DMS53 treated with DMSO at 0.1 percent for 48 hours (cell line): ENCODE data around the gene SELENON.
"Not testable (repeated sequence)": the region's sequence is repeated elsewhere in the genome, so short reads cannot be mapped to it uniquely, and the experiment has no call there.

Experiments used
- DNase-seq: peaks from one replicate; lab custom pipeline; 2025; ENCODE audit not compliant: unreplicated experiment; lab: John Stamatoyannopoulos, UW

Gene SELENON

DNA sequence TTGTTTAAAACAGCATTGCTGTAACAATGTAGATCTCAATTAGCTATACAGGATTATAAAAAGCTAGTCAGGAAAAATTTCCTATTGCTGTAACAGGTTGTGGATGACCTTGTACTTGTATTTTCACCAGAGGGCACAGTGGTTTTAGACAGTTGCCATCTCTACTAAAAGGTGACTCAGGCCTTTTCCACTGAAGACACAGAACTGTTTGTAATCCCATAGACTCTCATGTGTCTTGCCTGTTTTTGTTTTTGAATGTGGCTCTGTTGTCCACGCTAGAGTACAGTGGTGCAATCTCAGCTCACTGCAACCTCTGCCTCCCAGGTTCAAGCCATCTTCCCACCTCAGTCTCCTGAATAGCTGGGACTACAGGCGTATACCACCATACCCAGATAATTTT, 25.6 kb downstream of the SELENON start:
- DNase-seq = no peak

GRCh38 chr1:25826571-25826970, 26.6 kb downstream of the SELENON start:
- DNase-seq = no peak

DNA sequence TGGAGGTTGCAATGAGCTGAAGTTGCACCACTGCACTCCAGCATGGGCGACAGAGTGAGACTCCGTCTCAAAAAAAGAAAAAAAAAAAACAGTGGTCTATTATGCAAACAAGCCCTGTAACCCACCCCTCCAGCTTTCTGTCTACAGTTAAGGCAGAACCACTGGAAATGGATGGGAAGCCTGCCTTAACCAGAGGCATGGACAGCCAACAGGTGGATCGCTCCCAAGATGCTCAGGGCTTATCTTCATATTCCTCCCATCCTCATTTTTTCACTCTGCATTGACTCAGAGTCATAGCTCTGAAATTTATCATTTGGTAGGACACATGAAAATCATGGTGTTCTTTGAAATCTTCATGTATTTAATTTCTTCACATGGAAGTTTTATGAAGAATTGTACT, 28.5 kb downstream of the SELENON start:
- DNase-seq = no peak

GRCh38 chr1:25829046-25829445, 29.1 kb downstream of the SELENON start:
- no peak for DNase-seq

DNA sequence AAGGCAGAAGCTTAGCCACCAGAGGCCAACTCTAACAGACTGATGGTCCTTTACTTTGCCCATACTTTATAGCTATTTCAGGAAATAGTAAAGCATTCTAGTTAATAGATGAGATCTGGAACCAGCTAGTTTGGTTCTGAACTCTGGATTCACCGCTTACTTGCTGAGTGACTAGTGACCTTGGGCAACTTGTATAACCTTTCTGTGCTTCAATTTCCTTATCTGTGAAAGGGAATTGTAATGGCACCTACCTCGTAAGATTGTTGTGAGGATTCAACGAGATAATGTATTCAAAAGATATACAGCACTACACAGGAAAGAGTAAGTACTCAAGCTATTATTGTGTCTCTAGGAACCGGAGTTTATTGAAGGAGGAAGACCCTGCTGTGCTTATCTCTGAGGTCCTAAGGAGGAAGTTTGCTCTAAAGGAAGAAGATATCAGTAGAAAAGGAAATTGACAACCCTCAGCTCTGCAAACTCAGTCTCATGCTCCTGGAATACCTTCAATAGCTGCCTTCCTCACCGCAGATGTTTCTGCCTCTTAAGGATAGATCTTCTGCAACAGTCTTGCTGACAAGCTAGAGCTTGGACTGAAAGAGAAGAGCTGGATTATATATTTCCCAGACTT, 31.7 kb downstream of the SELENON start:
- DNase-seq = no peak

GRCh38 chr1:25832336-25833037, 32.5 kb downstream of the SELENON start:
- DNase-seq = no peak

- no peak for DNase-seq
These were observed 33.2 kb downstream of the SELENON start for GRCh38 chr1:25833158-25833557.

GRCh38 chr1:25834894-25835293, 34.9 kb downstream of the SELENON start:
- DNase-seq = no peak

GRCh38 chr1:25836695-25837094, 36.7 kb downstream of the SELENON start:
- DNase-seq = no peak

DNA sequence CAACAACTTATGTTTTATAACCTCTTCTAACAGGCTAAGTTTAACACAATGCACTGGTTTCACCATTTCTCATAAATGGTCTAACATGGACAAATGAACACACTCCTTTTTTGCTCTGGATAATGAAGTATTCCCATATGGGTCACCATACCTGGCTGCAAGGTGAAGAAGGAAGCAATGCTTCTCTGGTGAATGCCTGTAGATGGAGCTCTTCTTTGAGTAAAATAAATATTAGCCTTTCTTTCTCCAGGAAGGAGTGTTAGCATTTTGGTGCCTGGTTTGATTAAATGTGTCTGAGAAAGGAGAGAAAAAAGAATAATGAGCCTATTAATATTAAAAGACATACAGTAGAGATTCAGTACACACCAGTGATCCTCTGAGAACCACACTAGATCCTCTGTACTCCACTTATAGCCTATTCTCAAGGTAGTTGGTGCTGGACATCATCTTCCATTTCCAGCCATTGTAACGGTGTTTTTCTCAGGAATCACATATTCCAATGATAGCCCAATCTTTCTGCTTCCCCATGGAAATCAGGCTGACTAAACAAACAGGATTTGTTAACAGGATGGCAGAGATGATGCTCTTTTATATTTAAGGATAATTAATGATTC, 37.4 kb downstream of the SELENON start:
- peak; percentile 40 for DNase-seq

- DNase-seq = not testable (repeated sequence)
These were observed 39.8 kb downstream of the SELENON start for GRCh38 chr1:25839808-25840207.

GRCh38 chr1:25843483-25843882, 43.5 kb downstream of the SELENON start:
- DNase-seq = no peak

GRCh38 chr1:25844536-25845337, 44.7 kb downstream of the SELENON start:
- no peak for DNase-seq

DNA sequence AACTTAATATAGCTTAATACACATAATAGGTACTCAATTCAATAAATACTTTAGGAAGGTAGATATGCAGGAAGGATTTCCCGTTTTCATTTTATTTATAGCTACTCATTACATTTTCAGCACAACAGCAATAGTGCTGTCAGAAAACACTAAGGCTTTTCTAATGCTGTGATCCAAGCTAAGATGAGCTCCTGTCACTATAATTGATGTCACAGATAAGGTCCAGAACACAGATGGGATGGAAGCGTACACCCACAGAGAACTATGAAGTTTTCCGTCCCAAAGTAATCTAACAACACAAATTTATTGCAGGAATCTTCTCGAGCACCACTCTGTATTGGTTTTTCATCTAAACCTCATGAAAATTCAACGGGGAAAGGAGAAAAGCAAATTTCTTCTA, 45.7 kb downstream of the SELENON start:
- no peak for DNase-seq

GRCh38 chr1:25847929-25848328, 47.9 kb downstream of the SELENON start:
- no peak for DNase-seq

GRCh38 chr1:25848531-25848930, 48.5 kb downstream of the SELENON start:
- no peak for DNase-seq

- no peak for DNase-seq
These were observed 54.6 kb downstream of the SELENON start for GRCh38 chr1:25854554-25854953.

DNA sequence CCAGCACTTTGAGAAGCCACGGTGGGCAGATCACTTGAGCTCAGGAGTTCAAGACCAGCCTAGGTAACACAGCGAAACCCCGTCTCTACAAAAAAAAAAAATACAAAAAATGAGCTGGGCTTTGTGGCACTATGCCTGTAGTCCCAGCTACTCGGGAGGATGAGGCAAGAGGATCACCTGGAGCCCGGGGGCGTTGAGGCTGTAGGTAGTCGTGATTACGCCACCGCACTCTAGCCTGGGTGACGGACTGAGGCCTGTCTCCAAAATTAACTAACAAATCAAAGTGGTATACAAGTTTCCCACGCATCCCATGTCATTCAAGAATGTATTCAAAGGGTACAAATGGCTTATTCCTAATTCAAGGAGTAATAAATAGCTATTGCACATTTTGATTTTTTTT, 56.9 kb downstream of the SELENON start:
- no peak for DNase-seq

GRCh38 chr1:25858494-25858893, 58.5 kb downstream of the SELENON start:
- no peak for DNase-seq

- peak; percentile 79 for DNase-seq
These were observed 59.2 kb downstream of the SELENON start, which contains the start of gene AUNIP for GRCh38 chr1:25858906-25859789. Gene AUNIP (minus strand): TSS chr1:25859457. CDS start chr1:25859357, 100 bp downstream.
